ENCODE data around the gene ERBB4.

GRCh38 chr2:211748339-211748738 is 790.3 kb downstream of the ERBB4 start:
- TF ChIP-seq CTCF (IDR thresholded peaks at IDR 0.05) = no peak
- no peak for TF ChIP-seq EP300 (IDR thresholded peaks at IDR 0.05)
- no peak for TF ChIP-seq POLR2A (IDR thresholded peaks at IDR 0.05)

Measured in ovary (tissue), 3 donors.